Cardiac muscle cell (in vitro differentiated cells and primary cell): Measurements from ENCODE around the gene DYSF. TPM values are rescaled to one million over a fixed set of nuclear protein-coding genes. Genes with fewer than 3 reads are reported as not detected.

ENCODE experiments used
- DNase-seq, 2 donors: peaks; one replicate each; pipeline versions ENCODE4 v3.0.0 to v3.0.0-alpha.2; 2010 to 2017; ENCODE audit warnings: low read depth in 1 of 2, low spot score in 1 of 2
- H3K27ac ChIP-seq: fragments of 200-600 bp; sonication (generic); 2 replicates; pipeline ENCODE4 v1.5.1; 2016
- H3K27me3 ChIP-seq: fragments of 200-600 bp; sonication (generic); 2 replicates; pipeline ENCODE4 v1.6.0; 2016; ENCODE audit warnings: control low read depth
- H3K36me3 ChIP-seq: fragments of 200-600 bp; sonication (generic); 2 replicates; pipeline ENCODE4 v1.5.1; 2016; ENCODE audit warnings: control low read depth
- H3K4me1 ChIP-seq: fragments of 200-600 bp; sonication (generic); 2 replicates; pipeline ENCODE4 v1.8.1; 2017; ENCODE audit warnings: low read depth, mild to moderate bottlenecking, mixed run types
- H3K4me3 ChIP-seq: fragments of 200-600 bp; sonication (generic); 2 replicates; pipeline ENCODE4 v1.5.1; 2016; ENCODE audit warnings: mild to moderate bottlenecking
- H3K9me3 ChIP-seq: fragments of 200-600 bp; sonication (generic); 2 replicates; pipeline ENCODE4 v1.5.1; 2017; ENCODE audit warnings: low read depth, mild to moderate bottlenecking, control low read depth
- CTCF ChIP-seq: IDR thresholded peaks from 2 replicates; pipeline ENCODE4 v1.5.1; 2012; ENCODE audit warnings: low read depth, mild to moderate bottlenecking, low read length
- polyA plus RNA-seq: library from polyadenylated mRNA; unstranded; fragments of >200 nt; fragmentation: Nextera tagmentation; extraction: Ambion mirVana; gene quantifications from 2 replicates; pipeline ENCODE4 v1.2.1, GENCODE V29; 2016
- total RNA-seq: library from RNA; depleted of rRNA; stranded (reverse); fragments of >200 nt; gene quantifications from 2 replicates; pipeline ENCODE4 v1.2.3, GENCODE V29; 2016

Gene DYSF
- total and polyA plus RNA-seq, 2 experiments from 2014 or later, result 34.6 to 57.4 TPM

GRCh38 chr2:71454221-71455010 is 1.1 kb downstream of the DYSF start:
- no peaks in the 10 kb centered on the region for H3K36me3 ChIP-seq
- no peaks in the 10 kb centered on the region for H3K9me3 ChIP-seq
- no peak for TF ChIP-seq CTCF
- H3K4me3 ChIP-seq, result peak overlapping the region; percentile 46
- H3K27me3 ChIP-seq, result no peaks in the 10 kb centered on the region
- peak overlapping the region; percentile 99 for H3K27ac ChIP-seq
- peak in 1 of 2 donors; percentile 76 for DNase-seq
- peaks cover 62% of the 10 kb centered on the region for H3K4me1 ChIP-seq

GRCh38 chr2:71455011-71455740 is 1.8 kb downstream of the DYSF start:
- Histone ChIP-seq H3K27ac (peak overlapping the region; percentile 99), H3K27me3 (no peaks in the 10 kb centered on the region), H3K9me3 (no peaks in the 10 kb centered on the region), H3K36me3 (no peaks in the 10 kb centered on the region), H3K4me1 (peaks cover 62% of the 10 kb centered on the region), H3K4me3 (no peak overlapping the region)
- no peak for DNase-seq
- no peak for TF ChIP-seq CTCF

- Histone ChIP-seq H3K36me3 (no peaks in the 10 kb centered on the region), H3K4me3 (no peak overlapping the region), H3K27me3 (no peaks in the 10 kb centered on the region), H3K4me1 (peaks cover 58% of the 10 kb centered on the region), H3K9me3 (no peaks in the 10 kb centered on the region), H3K27ac (peak overlapping the region; percentile 99)
- no peak for TF ChIP-seq CTCF
- DNase-seq, result peak; percentile 25 to 90
Observed at GRCh38 chr2:71455741-71456569, 2.6 kb downstream of the DYSF start.

GRCh38 chr2:71456617-71457016 is 3.3 kb downstream of the DYSF start:
- no peak for DNase-seq
- H3K27ac ChIP-seq, result peak overlapping the region; percentile 99
- no peak for TF ChIP-seq CTCF
- H3K27me3 ChIP-seq, result no peaks in the 10 kb centered on the region
- H3K36me3 ChIP-seq, result no peaks in the 10 kb centered on the region
- H3K4me1 ChIP-seq, result peaks cover 54% of the 10 kb centered on the region
- no peaks in the 10 kb centered on the region for H3K9me3 ChIP-seq
- H3K4me3 ChIP-seq, result no peak overlapping the region

GRCh38 chr2:71457123-71457915 is 4.0 kb downstream of the DYSF start:
- H3K27me3 ChIP-seq, result no peaks in the 10 kb centered on the region
- DNase-seq, result no peak
- peak overlapping the region; percentile 99 for H3K27ac ChIP-seq
- no peaks in the 10 kb centered on the region for H3K36me3 ChIP-seq
- H3K4me3 ChIP-seq, result no peak overlapping the region
- H3K9me3 ChIP-seq, result no peaks in the 10 kb centered on the region
- TF ChIP-seq CTCF, result no peak
- H3K4me1 ChIP-seq, result peaks cover 47% of the 10 kb centered on the region
